ENCODE results near the gene USP48.

USP48 gene

GRCh38 chr1:21638531-21639341, 144.2 kb downstream of the USP48 start:
- no peak for TF ChIP-seq CTCF (IDR thresholded peaks at IDR 0.05; ENCODE audit: extremely low read depth, missing control alignments)
- no peak for DNase-seq (ENCODE audit: low spot score)

GRCh38 chr1:21637514-21637913, 145.4 kb downstream of the USP48 start:
- no peak for TF ChIP-seq CTCF (IDR thresholded peaks at IDR 0.05; ENCODE audit: extremely low read depth, missing control alignments)

GRCh38 chr1:21636029-21636428, 146.9 kb downstream of the USP48 start:
- DNase-seq (ENCODE audit: low spot score), result no peak
- no peak for TF ChIP-seq CTCF (IDR thresholded peaks at IDR 0.05; ENCODE audit: extremely low read depth, missing control alignments)

More at GRCh38 chr1:21637514-21637913, 145.4 kb downstream of the USP48 start:
- no peak for DNase-seq (ENCODE audit: low spot score)

- TF ChIP-seq CTCF (IDR thresholded peaks at IDR 0.05; ENCODE audit: extremely low read depth, missing control alignments), result no peak
- no peak for DNase-seq (ENCODE audit: low spot score)
Measured at GRCh38 chr1:21634806-21635535, 148.0 kb downstream of the USP48 start.

GRCh38 chr1:21633992-21634805, 148.8 kb downstream of the USP48 start:
- TF ChIP-seq CTCF (IDR thresholded peaks at IDR 0.05; ENCODE audit: extremely low read depth, missing control alignments), result no peak
- DNase-seq (ENCODE audit: low spot score), result no peak

- DNase-seq (ENCODE audit: low spot score), result no peak
- TF ChIP-seq CTCF (IDR thresholded peaks at IDR 0.05; ENCODE audit: extremely low read depth, missing control alignments), result no peak
Measured at GRCh38 chr1:21633141-21633755, 149.7 kb downstream of the USP48 start.

Measured in GM20000 (cell line).